Ascending aorta (tissue), 2 donors: ENCODE data around the gene BTN2A1. TPM values are rescaled to one million over a fixed set of nuclear protein-coding genes. Genes with fewer than 3 reads are reported as not detected.
"Not testable (repeated sequence)": the region's sequence is repeated elsewhere in the genome, so short reads cannot be mapped to it uniquely, and the experiment has no call there.

Source experiments
- DNase-seq, 2 donors: peaks; one replicate each; pipeline ENCODE4 v3.0.0-alpha.2; 2019; ENCODE audit warnings: low spot score in 2 of 2
- H3K27ac ChIP-seq, 2 donors: fragments of 200-600 bp; sonication (generic); one replicate each; pipeline ENCODE4 v1.5.1; 2016 to 2017; ENCODE audit warnings: mild to moderate bottlenecking in 1 of 2
- H3K27me3 ChIP-seq: fragments of 200-600 bp; sonication (generic); one replicate; pipeline ENCODE4 v1.5.1; 2017
- H3K36me3 ChIP-seq, 2 donors: fragments of 200-600 bp; sonication (generic); one replicate each; pipeline ENCODE4 v1.5.1; 2016
- H3K4me1 ChIP-seq, 2 donors: fragments of 200-600 bp; sonication (generic); one replicate each; pipeline ENCODE4 v1.5.1; 2016 to 2017; ENCODE audit warnings: mild to moderate bottlenecking in 1 of 2
- H3K4me3 ChIP-seq, 2 donors: fragments of 200-600 bp; sonication (generic); one replicate each; pipeline ENCODE4 v1.5.1; 2016 to 2017; ENCODE audit warnings: mild to moderate bottlenecking in 1 of 2
- H3K9me3 ChIP-seq, 2 donors: fragments of 200-600 bp; sonication (generic); one replicate each; pipeline ENCODE4 v1.5.1; 2016
- CTCF ChIP-seq, 3 experiments: fragments of 200-600 bp in 2 of 3; fragments of 450-650 bp in 1 of 3; sonication (generic) in 2 of 3; IDR thresholded peaks; one replicate each; pipeline ENCODE4 v1.5.1; 2016 to 2019; ENCODE audit warnings: antibody characterized with exemption in 3 of 3, mild to moderate bottlenecking in 1 of 3, moderate library complexity in 1 of 3
- intact Hi-C: fragments of 100-400 bp; cut with DNase I; formaldehyde crosslinking; loops from one replicate; pipeline ENCODE4 v1.15.1; 2023
- total RNA-seq: library from RNA; depleted of rRNA; stranded (reverse); fragments of >200 nt; gene quantifications from one replicate; pipeline ENCODE4 v1.1.0, GENCODE V29; 2016

BTN2A1 gene
- total RNA-seq, 1 donor from 2014 or later: 8.3 TPM

- peaks cover 3 to 10% of the 10 kb centered on the region in 2 donors for H3K36me3 ChIP-seq
- no peak for TF ChIP-seq CTCF (IDR thresholded peaks at IDR 0.05)
- no peaks in the 10 kb centered on the region for H3K9me3 ChIP-seq
- no peak overlapping the region for H3K4me3 ChIP-seq
- DNase-seq: no peak
- H3K4me1 ChIP-seq: no peaks in the 10 kb centered on the region
- intact Hi-C loops: no loop called here
- H3K27me3 ChIP-seq: no peaks in the 10 kb centered on the region
- H3K27ac ChIP-seq: no peak overlapping the region
Observed at GRCh38 chr6:26414281-26414680, 43.5 kb upstream of the BTN2A1 start.

DNA sequence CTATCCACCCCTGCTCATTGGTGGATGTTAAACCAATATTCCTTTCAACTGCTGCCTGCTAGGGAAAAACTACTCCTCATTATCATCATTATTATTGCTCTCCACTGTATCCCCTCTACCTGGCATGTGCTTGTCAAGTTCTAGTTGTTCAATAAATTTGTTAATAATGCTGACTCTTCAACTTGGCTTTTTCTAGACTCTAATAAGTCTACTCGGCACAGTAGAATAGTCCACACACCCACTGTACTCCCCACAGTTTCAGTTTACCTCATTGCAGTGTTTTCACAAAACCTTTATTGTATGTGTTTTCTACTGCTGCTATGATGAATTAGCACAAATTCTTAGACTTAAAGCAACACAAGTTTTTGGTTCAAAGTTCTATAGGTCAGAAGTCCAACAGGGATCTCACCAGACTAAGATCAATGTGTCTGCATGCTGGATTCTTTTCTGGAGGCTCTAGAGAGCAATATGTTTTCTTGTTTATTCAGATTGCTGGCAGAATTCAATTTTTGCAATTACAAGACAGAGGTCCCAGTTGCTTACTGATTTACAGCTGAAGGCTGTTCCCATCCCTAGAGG, 42.6 kb upstream of the BTN2A1 start:
- no peaks in the 10 kb centered on the region for H3K9me3 ChIP-seq
- intact Hi-C loops: no loop called here
- H3K36me3 ChIP-seq: peaks cover 3 to 8% of the 10 kb centered on the region in 2 donors
- no peak for DNase-seq
- H3K27ac ChIP-seq: no peak overlapping the region
- no peak overlapping the region for H3K4me3 ChIP-seq
- no peaks in the 10 kb centered on the region for H3K27me3 ChIP-seq
- TF ChIP-seq CTCF (IDR thresholded peaks at IDR 0.05): no peak
- H3K4me1 ChIP-seq: peaks cover 0 to 3% of the 10 kb centered on the region in 2 donors

DNA sequence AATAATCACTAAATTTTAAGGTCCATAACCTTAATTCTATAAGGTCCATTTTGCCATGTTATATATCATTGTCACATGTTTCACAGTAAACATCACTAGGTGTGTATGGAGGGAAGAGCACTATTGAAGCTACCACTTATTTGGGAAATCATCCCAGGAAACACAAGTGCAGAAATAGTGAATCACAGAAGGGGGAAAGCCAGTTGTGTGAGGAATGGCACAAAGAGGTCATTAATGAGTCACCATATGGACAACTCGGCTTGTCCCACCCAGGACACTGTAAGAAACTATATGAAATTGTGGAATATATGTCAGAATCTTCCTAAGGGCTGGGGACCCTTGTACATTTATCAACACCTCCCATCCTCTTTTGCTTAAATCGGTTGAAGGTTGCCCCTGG, 42.0 kb upstream of the BTN2A1 start:
- Histone ChIP-seq H3K4me1 (peaks cover 2 to 9% of the 10 kb centered on the region in 2 donors), H3K27ac (no peak overlapping the region), H3K27me3 (no peaks in the 10 kb centered on the region), H3K9me3 (no peaks in the 10 kb centered on the region), H3K36me3 (peaks cover 3 to 8% of the 10 kb centered on the region in 2 donors), H3K4me3 (no peak overlapping the region)
- intact Hi-C loops: no loop called here
- no peak for DNase-seq
- no peak for TF ChIP-seq CTCF (IDR thresholded peaks at IDR 0.05)

DNA sequence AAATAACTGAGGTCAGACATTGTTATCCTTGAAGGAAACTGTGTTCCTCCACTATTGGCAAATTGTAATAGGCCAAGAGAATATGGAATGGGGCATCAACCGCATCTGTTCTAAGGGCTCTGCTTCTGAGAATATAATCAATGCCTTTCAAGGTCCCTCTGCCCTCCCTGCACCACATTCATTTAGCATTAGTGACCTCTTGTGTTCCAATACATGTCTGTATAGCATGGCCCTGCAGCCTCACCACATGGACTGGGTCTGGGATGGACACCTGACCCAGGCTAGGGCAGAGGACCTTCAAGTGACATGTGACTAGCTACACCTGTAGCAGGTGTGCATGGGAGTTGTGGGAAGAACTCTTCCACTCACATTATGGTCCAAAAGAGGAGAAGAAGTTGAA, 41.5 kb upstream of the BTN2A1 start:
- no peak overlapping the region for H3K27ac ChIP-seq
- no peak for DNase-seq
- no peaks in the 10 kb centered on the region for H3K9me3 ChIP-seq
- intact Hi-C loops: no loop called here
- no peak overlapping the region for H3K4me3 ChIP-seq
- TF ChIP-seq CTCF (IDR thresholded peaks at IDR 0.05): no peak
- peaks cover 5 to 11% of the 10 kb centered on the region in 2 donors for H3K4me1 ChIP-seq
- H3K36me3 ChIP-seq: peaks cover 0 to 5% of the 10 kb centered on the region in 2 donors
- H3K27me3 ChIP-seq: no peaks in the 10 kb centered on the region

DNA sequence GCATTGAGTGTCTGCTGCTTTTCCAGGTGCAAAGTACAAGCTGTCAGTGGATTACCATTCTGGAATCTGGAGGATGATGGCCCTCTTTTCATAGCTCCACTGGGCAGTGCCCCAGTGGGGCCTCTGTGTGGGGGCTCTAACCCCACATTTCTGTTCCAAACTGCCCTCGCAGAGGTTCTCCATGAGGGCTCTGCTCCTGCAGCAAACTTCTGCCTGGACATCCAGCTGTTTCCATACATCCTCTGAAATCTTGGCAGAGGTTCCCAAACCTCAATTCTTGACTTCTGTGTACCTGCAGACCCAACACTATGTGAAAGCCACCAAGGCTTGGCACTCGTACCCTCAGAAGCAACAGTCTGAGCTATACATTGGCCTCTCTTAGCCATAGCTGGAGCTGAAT, 39.7 kb upstream of the BTN2A1 start:
- intact Hi-C loops, H3K4me3 ChIP-seq: not testable (repeated sequence)
- H3K4me1 ChIP-seq: peaks cover 5 to 21% of the 10 kb centered on the region in 2 donors

GRCh38 chr6:26418795-26419194, 39.0 kb upstream of the BTN2A1 start:
- H3K4me3 ChIP-seq, DNase-seq, H3K36me3 ChIP-seq, intact Hi-C loops, H3K27ac ChIP-seq, H3K27me3 ChIP-seq, H3K9me3 ChIP-seq: not testable (repeated sequence)
- H3K4me1 ChIP-seq: peaks cover 5 to 24% of the 10 kb centered on the region in 2 donors

More for the DNA sequence above, 39.7 kb upstream of the BTN2A1 start:
- not testable (repeated sequence) for H3K9me3 ChIP-seq, H3K27ac ChIP-seq, DNase-seq, H3K27me3 ChIP-seq, H3K36me3 ChIP-seq
